ENCODE data around the gene PAGE2.

DNA sequence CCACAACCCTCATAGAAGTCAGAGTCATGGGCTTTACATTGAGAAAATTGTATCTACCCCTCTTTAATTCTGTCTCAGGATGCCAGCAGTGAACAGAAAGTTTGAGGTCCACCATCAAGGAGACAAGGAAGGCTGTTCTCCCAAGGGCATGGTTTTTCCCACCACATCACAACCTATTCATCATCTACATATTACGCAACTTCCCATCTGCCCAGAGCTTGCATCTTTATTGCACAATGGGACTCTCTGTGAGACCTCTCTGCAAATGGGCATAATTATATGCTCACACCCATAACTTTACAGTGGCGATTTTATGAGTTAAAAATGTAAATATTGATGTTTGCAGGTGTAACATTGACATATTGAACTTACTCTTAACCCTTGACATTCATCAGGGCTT, 38.9 kb downstream of the PAGE2 start:
- TF ChIP-seq CTCF (conservative IDR thresholded peaks at IDR 0.05; ENCODE audit: low read length) = no peak
- no peak for TF ChIP-seq EZH2phosphoT487 (IDR thresholded peaks at IDR 0.05; ENCODE audit: borderline replicate concordance, low read depth, low read length)
